ENCODE measurements around the gene NME8. TPM values are rescaled to one million over a fixed set of nuclear protein-coding genes. Genes with fewer than 3 reads are reported as not detected.

The NME8 gene
- total RNA-seq, 4 donors from 2014 or later, result not detected

DNA sequence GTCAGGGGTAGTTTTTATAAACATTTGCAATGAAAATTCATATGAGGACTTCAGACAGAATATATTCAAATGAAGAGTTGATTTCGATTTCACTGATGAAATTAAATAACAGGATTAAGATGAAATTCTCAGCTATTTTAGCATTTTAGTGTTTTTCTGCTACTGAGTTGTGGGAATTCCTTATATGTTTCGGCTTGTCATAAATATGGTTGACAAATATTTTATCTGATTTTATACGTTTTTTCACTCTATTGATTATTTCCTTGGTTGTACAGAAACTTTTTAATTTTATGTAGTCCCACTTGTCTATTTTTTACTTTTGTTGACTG is 14.6 kb upstream of the NME8 start:
- no peak overlapping the region for H3K4me3 ChIP-seq

GRCh38 chr7:37853468-37853867 is 5.1 kb downstream of the NME8 start:
- Histone ChIP-seq H3K36me3 (no peaks in the 10 kb centered on the region), H3K27ac (no peak overlapping the region), H3K4me1 (no peaks in the 10 kb centered on the region), H3K9me3 (no peaks in the 10 kb centered on the region), H3K27me3 (no peaks in the 10 kb centered on the region), H3K4me3 (no peak overlapping the region)
- TF ChIP-seq POLR2A (IDR thresholded peaks at IDR 0.05), result no peak
- TF ChIP-seq, protein P1, sequence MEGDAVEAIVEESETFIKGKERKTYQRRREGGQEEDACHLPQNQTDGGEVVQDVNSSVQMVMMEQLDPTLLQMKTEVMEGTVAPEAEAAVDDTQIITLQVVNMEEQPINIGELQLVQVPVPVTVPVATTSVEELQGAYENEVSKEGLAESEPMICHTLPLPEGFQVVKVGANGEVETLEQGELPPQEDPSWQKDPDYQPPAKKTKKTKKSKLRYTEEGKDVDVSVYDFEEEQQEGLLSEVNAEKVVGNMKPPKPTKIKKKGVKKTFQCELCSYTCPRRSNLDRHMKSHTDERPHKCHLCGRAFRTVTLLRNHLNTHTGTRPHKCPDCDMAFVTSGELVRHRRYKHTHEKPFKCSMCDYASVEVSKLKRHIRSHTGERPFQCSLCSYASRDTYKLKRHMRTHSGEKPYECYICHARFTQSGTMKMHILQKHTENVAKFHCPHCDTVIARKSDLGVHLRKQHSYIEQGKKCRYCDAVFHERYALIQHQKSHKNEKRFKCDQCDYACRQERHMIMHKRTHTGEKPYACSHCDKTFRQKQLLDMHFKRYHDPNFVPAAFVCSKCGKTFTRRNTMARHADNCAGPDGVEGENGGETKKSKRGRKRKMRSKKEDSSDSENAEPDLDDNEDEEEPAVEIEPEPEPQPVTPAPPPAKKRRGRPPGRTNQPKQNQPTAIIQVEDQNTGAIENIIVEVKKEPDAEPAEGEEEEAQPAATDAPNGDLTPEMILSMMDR (IDR thresholded peaks at IDR 0.05), result no peak
- 25 to 37% methylated on average over 2 of the region's 2 CpGs for WGBS, 2 donors
- no peak for DNase-seq
- intact Hi-C loops (cut with DNase I), result no loop called here

More for the DNA sequence above, 14.6 kb upstream of the NME8 start:
- no peak overlapping the region for H3K27ac ChIP-seq
- WGBS, 2 donors, result 24 to 25% methylated on average over 3 of the region's 3 CpGs
- no peaks in the 10 kb centered on the region for H3K9me3 ChIP-seq
- H3K27me3 ChIP-seq, result peaks cover 0 to 3% (median 0%) of the 10 kb centered on the region in 4 donors
- peaks cover 0 to 12% (median 4%) of the 10 kb centered on the region in 3 donors for H3K4me1 ChIP-seq
- H3K36me3 ChIP-seq, result no peaks in the 10 kb centered on the region
- no peak for DNase-seq
- TF ChIP-seq, protein P1 (IDR thresholded peaks at IDR 0.05), result no peak
- TF ChIP-seq POLR2A (IDR thresholded peaks at IDR 0.05), result no peak
- intact Hi-C loops (cut with DNase I), result no loop called here

- intact Hi-C loops (cut with DNase I), result no loop called here
- TF ChIP-seq, protein P1 (IDR thresholded peaks at IDR 0.05), result no peak
- no peak for TF ChIP-seq POLR2A (IDR thresholded peaks at IDR 0.05)
- Histone ChIP-seq H3K9me3 (no peaks in the 10 kb centered on the region), H3K4me1 (no peaks in the 10 kb centered on the region), H3K27me3 (no peaks in the 10 kb centered on the region), H3K27ac (no peak overlapping the region), H3K4me3 (no peak overlapping the region), H3K36me3 (no peaks in the 10 kb centered on the region)
- 61 to 76% methylated on average over 3 to 6 of the region's 6 CpGs for WGBS, 2 donors
- no peak for DNase-seq
These were observed 33.7 kb downstream of the NME8 start for GRCh38 chr7:37882086-37882485.

GRCh38 chr7:37893359-37893758 is 45.0 kb downstream of the NME8 start:
- no peaks in the 10 kb centered on the region for H3K36me3 ChIP-seq
- H3K27me3 ChIP-seq, result no peaks in the 10 kb centered on the region
- intact Hi-C loops (cut with DNase I), result no loop called here
- no peaks in the 10 kb centered on the region for H3K4me1 ChIP-seq
- no peak overlapping the region for H3K27ac ChIP-seq
- no peak for DNase-seq
- no peak overlapping the region for H3K4me3 ChIP-seq
- no peak for TF ChIP-seq POLR2A (IDR thresholded peaks at IDR 0.05)
- TF ChIP-seq, protein P1 (IDR thresholded peaks at IDR 0.05), result no peak
- no peaks in the 10 kb centered on the region for H3K9me3 ChIP-seq

GRCh38 chr7:37894671-37895070 is 46.3 kb downstream of the NME8 start:
- no peak overlapping the region for H3K4me3 ChIP-seq
- 81 to 93% methylated on average over 3 of the region's 3 CpGs for WGBS, 2 donors
- intact Hi-C loops (cut with DNase I), result no loop called here

More at GRCh38 chr7:37894671-37895070, 46.3 kb downstream of the NME8 start:
- no peak overlapping the region for H3K27ac ChIP-seq
- H3K9me3 ChIP-seq, result no peaks in the 10 kb centered on the region
- no peak for TF ChIP-seq POLR2A (IDR thresholded peaks at IDR 0.05)
- TF ChIP-seq, protein P1 (IDR thresholded peaks at IDR 0.05), result no peak
- DNase-seq, result no peak
- no peaks in the 10 kb centered on the region for H3K27me3 ChIP-seq
- H3K4me1 ChIP-seq, result no peaks in the 10 kb centered on the region
- H3K36me3 ChIP-seq, result no peaks in the 10 kb centered on the region

All from esophagus squamous epithelium (tissue), 5 donors.